NCI-H345 (cell line): ENCODE data around the gene SEMA7A.
"Not testable (repeated sequence)": the region's sequence is repeated elsewhere in the genome, so short reads cannot be mapped to it uniquely, and the experiment has no call there.

ENCODE experiments used
- DNase-seq: peaks from one replicate; lab custom pipeline; 2025; lab: John Stamatoyannopoulos, UW

The SEMA7A gene

GRCh38 chr15:74399511-74400312, 34.0 kb downstream of the SEMA7A start:
- no peak for DNase-seq

- no peak for DNase-seq
Measured at GRCh38 chr15:74399100-74399499, 34.7 kb downstream of the SEMA7A start.

DNA sequence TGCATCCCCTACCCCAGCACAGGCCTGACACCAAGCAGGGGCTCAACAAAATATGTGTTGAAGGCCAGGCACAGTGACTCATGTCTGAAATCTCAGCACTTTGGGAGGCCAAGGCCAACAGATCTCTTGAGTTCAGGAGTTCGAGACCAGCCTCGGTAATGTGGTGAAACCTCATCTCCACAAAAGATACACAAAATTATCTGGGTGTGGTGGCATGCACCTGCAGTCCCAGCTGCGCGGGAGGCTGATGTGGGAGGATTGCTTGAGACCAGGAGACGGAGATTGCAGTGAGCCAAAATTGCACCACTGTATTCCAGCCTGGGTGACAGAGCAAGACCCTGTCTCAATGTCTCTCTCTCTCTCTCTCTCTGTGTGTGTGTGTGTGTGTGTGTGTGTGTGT, 35.6 kb downstream of the SEMA7A start:
- DNase-seq = no peak

DNA sequence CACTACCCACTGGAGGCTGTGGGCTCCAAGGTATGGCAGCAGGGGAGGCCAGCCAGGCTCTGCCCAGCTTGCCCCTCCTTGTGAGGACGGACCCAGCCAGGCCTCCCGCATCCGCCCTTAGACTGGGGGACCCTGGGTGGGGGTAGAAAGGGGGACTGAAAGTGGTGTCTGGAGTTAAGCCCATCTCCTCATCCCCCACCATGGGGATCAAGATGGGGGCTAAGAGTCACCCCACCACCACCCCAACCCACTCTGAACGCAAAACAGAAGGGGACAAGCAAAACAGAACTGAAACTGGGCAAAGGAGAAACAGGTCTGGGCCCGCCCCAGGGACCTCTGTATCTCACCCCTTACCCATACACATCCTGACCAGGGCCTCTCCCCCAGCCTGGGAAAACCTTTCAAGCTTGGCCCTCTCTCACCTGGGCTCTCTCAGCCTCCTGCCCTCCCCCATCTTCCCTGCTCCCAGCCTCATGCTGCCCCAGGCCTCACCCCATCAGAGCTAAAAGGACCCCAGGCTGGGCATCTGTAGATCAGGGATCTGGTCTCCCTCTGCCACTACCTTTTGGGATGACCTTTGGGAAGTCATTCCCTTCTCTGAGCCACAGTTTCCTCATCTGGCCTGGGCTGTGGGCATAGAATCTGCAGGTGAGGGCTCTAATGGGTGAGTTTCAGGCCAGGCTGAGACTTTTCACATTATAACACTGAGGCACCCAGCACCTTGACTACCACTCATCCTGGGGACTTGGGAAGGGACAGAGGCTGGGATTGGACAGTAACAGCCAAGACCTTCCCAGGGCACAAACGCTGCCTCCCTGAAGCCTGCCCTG, 36.3 kb downstream of the SEMA7A start:
- DNase-seq = no peak

- DNase-seq = no peak
Measured at GRCh38 chr15:74396445-74397238, 37.1 kb downstream of the SEMA7A start.

DNA sequence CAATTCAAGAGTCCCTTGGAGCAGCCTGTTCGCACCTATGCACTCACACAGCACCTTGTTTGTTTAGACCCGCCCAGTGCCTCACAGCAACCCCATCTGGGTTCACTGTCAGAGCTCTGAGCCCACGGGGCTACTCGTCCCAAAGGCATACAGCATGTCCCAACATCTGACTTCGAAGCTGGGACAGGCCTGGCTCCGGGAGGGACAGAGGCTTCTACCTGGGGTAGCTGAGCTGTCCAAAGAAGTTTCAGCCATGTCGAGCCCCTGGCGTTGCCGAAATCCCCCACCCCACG, 37.7 kb downstream of the SEMA7A start:
- no peak for DNase-seq

GRCh38 chr15:74395319-74396145, 38.2 kb downstream of the SEMA7A start:
- no peak for DNase-seq

DNA sequence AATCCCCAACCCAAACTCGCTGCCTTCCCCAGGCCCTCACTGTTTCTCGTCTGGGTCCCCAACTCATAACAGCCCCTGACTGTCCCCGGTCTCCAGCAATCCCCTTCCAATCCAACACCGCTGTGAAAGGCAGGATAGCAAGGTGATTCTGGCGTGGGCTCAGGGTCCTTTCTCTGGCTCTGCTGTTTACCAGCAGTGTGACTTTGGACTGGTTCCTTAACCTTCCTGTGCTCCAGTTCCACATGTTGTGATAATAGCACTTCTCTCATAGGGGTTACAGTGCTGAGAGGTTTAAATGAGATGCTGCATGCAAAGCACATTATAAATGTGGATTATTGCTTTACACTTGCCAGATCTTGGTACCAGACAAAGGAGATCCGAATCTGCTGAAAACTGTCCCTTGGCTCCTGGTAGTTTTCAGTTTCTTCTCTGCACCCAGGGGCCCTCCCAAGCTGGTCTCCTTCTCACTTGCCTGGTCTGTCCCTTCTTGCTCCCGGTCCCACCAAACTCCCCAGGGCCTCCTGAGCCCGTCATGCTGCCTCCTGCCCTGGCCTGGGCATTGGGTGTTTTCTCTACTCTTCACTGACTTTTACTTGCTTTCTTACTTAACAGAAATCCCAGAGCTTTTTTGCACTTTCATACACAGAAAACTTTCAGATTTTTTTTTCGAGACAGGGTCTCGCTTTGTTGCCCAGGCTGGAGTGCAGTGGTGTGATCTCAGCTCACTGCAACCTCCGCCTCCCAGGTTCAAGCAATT, 39.5 kb downstream of the SEMA7A start:
- no peak for DNase-seq

GRCh38 chr15:74393423-74393822, 40.3 kb downstream of the SEMA7A start:
- no peak for DNase-seq

DNA sequence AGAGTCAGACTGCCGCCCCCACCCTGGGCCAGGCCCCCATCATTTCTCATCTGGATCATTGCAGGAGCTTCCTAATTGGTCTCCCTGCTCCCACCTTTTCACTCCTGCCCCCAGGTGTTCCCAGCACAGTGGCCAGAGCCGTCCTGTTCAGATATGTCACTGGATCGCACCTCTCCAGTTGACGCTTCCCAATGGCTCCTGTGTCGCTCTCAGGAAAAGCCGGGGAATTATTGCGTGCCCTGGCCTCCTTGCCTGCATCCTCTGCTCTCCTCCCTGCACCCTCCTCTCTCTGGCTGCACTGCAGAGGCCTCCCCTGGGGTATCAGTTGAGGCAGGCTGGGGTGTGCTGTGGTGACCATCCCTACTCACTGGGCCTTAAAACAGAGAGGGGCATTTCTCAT, 40.9 kb downstream of the SEMA7A start:
- no peak for DNase-seq

GRCh38 chr15:74392451-74392830, 41.3 kb downstream of the SEMA7A start:
- no peak for DNase-seq

DNA sequence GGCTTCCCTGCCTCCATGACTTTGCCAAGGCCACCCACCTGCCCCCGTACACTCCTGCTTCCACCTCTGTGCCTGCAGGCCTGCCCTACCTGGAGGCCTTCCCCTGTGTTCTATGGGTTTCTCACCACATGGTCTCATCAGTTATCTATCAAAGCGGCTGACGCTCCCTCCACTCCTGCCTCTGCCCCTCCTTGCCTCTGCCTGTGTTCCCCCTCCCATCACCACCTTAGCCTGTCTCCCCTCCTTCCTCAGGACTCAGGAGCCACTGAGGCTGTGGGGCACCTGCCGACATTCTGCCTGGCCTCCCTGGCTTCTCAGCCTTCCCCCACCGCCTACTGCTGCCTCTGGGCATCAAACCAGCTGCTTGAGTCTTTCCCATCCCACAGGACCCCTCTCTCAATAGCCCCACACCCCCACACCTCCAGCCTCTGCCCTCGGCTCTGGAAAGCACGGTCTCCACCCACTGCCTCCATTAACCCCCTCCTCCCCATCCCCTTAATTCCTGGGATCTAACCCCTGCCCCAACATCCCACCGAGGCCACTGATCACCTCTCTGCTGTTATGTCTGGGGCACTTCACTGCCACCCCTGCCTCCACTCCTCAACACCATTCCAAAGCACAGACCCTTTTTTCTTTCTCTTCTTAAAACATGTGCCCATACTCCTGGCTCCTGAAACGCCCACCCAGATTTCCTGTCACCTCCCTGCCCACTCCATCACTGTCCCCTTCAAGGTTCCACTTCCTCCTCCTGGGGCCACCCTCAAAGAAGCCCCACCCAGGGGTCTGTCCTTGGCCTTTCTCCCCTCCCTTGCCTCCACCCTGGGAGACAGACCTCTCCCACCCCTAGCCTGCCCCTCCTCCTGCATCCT, 41.9 kb downstream of the SEMA7A start:
- no peak for DNase-seq

- DNase-seq = no peak
Measured at GRCh38 chr15:74390647-74391288, 43.0 kb downstream of the SEMA7A start.

GRCh38 chr15:74390049-74390646, 43.6 kb downstream of the SEMA7A start:
- DNase-seq = not testable (repeated sequence)

- no peak for DNase-seq
Measured at GRCh38 chr15:74389241-74390048, 44.3 kb downstream of the SEMA7A start.

- DNase-seq = no peak
Measured at GRCh38 chr15:74388363-74388951, 45.3 kb downstream of the SEMA7A start.

DNA sequence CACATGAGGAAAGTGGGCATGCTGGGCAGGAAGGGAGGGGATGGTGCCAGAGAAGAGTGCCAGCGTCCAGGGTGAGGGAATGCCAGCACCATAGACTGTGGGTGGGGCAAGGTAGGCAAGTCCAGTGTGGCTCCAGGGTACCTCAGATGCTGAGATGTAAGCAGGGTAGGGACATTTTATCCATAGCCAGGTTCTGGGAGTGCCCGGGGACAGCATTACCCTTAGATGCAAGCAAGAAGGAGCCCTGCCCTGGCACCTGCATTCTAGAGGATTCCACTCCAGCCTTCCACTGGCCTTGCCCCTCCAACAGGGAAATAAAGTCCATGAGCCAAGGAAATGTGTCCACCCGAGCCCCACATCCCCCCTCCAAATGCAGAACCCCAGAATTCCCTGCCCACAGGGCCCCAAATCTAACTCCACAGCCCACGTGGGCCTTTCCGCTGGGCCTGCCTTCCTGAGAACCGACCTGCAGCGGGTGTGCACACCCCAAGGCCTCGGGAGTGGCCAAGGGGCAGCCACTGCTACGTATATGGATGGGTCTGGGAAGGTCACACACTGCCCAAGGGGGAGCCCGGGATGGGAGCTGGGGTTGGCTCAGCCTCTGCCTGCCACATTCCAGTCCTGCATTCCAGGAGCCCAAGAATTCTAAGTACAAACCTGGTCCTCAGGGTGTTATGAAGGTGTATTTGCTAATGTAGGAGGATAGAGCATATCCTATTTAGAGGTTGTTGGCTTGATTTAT, 46.0 kb downstream of the SEMA7A start:
- no peak for DNase-seq
